ENCODE measurements around the gene MAN1A2. TPM values are rescaled to one million over a fixed set of nuclear protein-coding genes. Genes with fewer than 3 reads are reported as not detected.

MAN1A2 gene
- total RNA-seq, 1 experiment from 2014 or later = 28.7 TPM

DNA sequence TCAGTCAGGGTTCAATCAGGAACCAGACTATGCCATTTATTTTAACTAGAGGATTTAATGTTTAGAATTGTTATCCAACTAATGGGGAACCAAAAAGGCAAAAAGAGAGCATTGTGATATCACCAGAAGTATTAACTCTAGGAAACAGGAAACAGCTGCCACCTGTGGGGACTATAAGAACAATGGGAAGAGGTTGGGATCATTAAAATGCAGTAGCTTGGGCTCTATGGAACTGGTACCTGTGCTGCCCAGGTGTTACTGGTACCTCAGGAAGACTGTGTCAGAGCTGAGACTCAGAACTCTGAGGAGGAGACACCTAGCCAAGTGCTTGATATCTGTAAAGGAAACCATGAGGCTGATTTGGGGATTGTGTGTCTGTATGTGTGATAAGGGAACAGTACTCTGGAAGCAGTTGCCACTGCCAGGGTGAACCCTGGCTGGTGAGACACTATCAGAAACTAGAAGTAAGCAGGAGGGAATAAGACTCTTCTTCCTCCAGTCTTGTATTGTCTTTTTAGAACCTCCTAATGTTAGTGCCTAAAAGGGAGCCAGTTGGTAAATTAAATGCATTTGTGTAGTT is 49.4 kb downstream of the MAN1A2 start:
- Histone ChIP-seq H3K36me3 (ENCODE audit: control insufficient read depth, insufficient read depth, low read length) (no peaks in the 10 kb centered on the region; the same call in 1 of the 2 replicates), H3K4me1 (ENCODE audit: control insufficient read depth, insufficient read depth, low read length) (no peaks in the 10 kb centered on the region), H3K4me3 (ENCODE audit: low read depth in 2 of 2, low read length in 2 of 2) (no peak overlapping the region), H3K27me3 (ENCODE audit: control insufficient read depth, insufficient read depth, low read length) (no peaks in the 10 kb centered on the region), H3K9me3 (ENCODE audit: control insufficient read depth, insufficient read depth, low read depth, low read length) (no peaks in the 10 kb centered on the region), H3K27ac (ENCODE audit: low read length) (no peak overlapping the region)
- POLR2A ChIA-PET = no interaction called here
- in situ Hi-C loops (cut with HindIII; ENCODE audit: low pct_unique_long_range_greater_than_20kb, low sequenced_read_pairs) (no loop called here), intact Hi-C loops (cut with micrococcal nuclease; ENCODE audit: unreplicated experiment) (no loop called here)
- BruUV-seq (replicated peaks) = no TSS peak
- ATAC-seq = no peak
- CTCF ChIA-PET = no interaction called here
- DNase-seq (ENCODE audit: low read depth, low spot score) = no peak
- TF ChIP-seq, protein P1, sequence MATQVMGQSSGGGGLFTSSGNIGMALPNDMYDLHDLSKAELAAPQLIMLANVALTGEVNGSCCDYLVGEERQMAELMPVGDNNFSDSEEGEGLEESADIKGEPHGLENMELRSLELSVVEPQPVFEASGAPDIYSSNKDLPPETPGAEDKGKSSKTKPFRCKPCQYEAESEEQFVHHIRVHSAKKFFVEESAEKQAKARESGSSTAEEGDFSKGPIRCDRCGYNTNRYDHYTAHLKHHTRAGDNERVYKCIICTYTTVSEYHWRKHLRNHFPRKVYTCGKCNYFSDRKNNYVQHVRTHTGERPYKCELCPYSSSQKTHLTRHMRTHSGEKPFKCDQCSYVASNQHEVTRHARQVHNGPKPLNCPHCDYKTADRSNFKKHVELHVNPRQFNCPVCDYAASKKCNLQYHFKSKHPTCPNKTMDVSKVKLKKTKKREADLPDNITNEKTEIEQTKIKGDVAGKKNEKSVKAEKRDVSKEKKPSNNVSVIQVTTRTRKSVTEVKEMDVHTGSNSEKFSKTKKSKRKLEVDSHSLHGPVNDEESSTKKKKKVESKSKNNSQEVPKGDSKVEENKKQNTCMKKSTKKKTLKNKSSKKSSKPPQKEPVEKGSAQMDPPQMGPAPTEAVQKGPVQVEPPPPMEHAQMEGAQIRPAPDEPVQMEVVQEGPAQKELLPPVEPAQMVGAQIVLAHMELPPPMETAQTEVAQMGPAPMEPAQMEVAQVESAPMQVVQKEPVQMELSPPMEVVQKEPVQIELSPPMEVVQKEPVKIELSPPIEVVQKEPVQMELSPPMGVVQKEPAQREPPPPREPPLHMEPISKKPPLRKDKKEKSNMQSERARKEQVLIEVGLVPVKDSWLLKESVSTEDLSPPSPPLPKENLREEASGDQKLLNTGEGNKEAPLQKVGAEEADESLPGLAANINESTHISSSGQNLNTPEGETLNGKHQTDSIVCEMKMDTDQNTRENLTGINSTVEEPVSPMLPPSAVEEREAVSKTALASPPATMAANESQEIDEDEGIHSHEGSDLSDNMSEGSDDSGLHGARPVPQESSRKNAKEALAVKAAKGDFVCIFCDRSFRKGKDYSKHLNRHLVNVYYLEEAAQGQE (IDR thresholded peaks at IDR 0.05; ENCODE audit: insufficient read depth in 1 of 2, low read depth in 2 of 2, low read length in 1 of 2) = no peak
- TF ChIP-seq, protein P2, sequence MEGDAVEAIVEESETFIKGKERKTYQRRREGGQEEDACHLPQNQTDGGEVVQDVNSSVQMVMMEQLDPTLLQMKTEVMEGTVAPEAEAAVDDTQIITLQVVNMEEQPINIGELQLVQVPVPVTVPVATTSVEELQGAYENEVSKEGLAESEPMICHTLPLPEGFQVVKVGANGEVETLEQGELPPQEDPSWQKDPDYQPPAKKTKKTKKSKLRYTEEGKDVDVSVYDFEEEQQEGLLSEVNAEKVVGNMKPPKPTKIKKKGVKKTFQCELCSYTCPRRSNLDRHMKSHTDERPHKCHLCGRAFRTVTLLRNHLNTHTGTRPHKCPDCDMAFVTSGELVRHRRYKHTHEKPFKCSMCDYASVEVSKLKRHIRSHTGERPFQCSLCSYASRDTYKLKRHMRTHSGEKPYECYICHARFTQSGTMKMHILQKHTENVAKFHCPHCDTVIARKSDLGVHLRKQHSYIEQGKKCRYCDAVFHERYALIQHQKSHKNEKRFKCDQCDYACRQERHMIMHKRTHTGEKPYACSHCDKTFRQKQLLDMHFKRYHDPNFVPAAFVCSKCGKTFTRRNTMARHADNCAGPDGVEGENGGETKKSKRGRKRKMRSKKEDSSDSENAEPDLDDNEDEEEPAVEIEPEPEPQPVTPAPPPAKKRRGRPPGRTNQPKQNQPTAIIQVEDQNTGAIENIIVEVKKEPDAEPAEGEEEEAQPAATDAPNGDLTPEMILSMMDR (IDR thresholded peaks at IDR 0.05) = no peak
- TF ChIP-seq TCF7L2 (IDR thresholded peaks at IDR 0.05; ENCODE audit: low read depth, low read length) = no peak
- TF ChIP-seq SIN3A (IDR thresholded peaks at IDR 0.05; ENCODE audit: borderline replicate concordance, insufficient read depth, low read depth, low read length) = no peak
- TF ChIP-seq POLR2AphosphoS5 (IDR thresholded peaks at IDR 0.05; ENCODE audit: low read depth, low read length) = no peak

DNA sequence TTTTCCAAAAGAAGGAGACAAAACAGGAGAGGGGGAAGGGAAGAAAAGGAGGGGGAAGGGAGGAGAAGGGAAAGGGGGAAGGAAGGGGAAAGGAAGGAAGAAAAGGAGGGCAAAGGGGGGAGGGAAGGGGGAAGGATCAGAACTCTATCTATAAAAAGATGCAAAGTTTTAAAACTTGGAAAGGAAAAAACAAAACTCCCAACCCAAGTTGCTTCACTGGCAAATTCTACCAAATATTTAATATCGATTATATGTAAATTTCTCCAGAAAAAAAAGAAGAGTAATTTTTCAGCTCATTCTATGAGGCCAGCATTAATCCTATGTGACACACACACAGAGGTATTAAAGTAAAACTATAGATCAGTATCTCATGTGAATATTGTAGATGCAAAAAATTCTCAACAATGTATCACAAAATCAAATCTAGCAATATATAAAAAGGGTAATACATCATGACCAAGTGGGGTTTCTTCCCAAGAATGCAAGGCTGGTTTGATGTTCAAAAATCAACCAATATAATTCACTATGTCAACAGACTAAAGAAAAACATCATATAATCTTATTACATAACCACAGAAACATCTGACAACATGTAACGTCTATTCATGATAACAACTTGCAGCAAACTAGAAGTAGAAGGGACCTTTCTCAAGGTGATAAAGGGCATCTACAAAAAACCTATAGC is 57.9 kb downstream of the MAN1A2 start:
- in situ Hi-C loops (cut with HindIII; ENCODE audit: low pct_unique_long_range_greater_than_20kb, low sequenced_read_pairs) = no loop called here
- Histone ChIP-seq H3K9me3 (ENCODE audit: control insufficient read depth, insufficient read depth, low read depth, low read length) (peaks cover 8% of the 10 kb centered on the region; the same call in 1 of the 2 replicates), H3K27me3 (ENCODE audit: control insufficient read depth, insufficient read depth, low read length) (no peaks in the 10 kb centered on the region), H3K27ac (ENCODE audit: low read length) (no peak overlapping the region), H3K36me3 (ENCODE audit: control insufficient read depth, insufficient read depth, low read length) (no peaks in the 10 kb centered on the region; the same call in 1 of the 2 replicates), H3K4me3 (ENCODE audit: low read depth in 2 of 2, low read length in 2 of 2) (no peak overlapping the region), H3K4me1 (ENCODE audit: control insufficient read depth, insufficient read depth, low read length) (no peaks in the 10 kb centered on the region)
- intact Hi-C loops (cut with micrococcal nuclease; ENCODE audit: unreplicated experiment) = no loop called here
- TF ChIP-seq TCF7L2 (IDR thresholded peaks at IDR 0.05; ENCODE audit: low read depth, low read length) (no peak), POLR2AphosphoS5 (IDR thresholded peaks at IDR 0.05; ENCODE audit: low read depth, low read length) (no peak), SIN3A (IDR thresholded peaks at IDR 0.05; ENCODE audit: borderline replicate concordance, insufficient read depth, low read depth, low read length) (no peak)
- TF ChIP-seq, protein P2 (IDR thresholded peaks at IDR 0.05) = no peak
- TF ChIP-seq, protein P1 (IDR thresholded peaks at IDR 0.05; ENCODE audit: insufficient read depth in 1 of 2, low read depth in 2 of 2, low read length in 1 of 2) = no peak
- DNase-seq (ENCODE audit: low read depth, low spot score) = no peak
- ATAC-seq = no peak
- ChIA-PET CTCF (no interaction called here), POLR2A (no interaction called here)
- BruUV-seq (replicated peaks) = TSS peak; percentile 64

Data from Panc1 (cell line).